Measurements from ENCODE around the gene TOB1. TPM values are rescaled to one million over a fixed set of nuclear protein-coding genes. Genes with fewer than 3 reads are reported as not detected.
A peak's percentile ranks its signal among the peaks of the same experiment; 100 is the strongest.

Gene TOB1
- total RNA-seq, 2 donors from 2014 or later: 116 to 169 TPM

DNA sequence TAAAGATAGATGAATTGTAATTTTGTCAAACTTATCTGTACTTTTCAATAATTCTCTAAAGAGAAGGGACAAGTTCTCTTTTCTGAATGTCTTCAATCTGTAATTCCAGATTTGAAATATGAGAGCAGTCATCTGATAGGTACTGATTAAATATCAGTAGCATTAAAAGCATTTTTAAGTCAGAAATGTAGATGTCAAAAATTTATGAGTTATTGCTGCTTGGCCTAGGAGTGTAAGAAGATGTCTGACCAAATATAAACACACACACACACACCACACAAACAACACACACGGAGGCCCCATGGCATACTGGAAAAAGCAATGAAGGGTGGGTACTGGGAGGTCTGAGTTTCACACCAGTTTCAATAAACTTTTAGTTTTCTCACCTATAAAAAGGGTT, 2.4 kb upstream of the TOB1 start:
- H3K27me3 ChIP-seq: no peaks in the 10 kb centered on the region
- peak overlapping the region; percentile 100 for H3K27ac ChIP-seq
- no peak for DNase-seq
- peak overlapping the region in 1 of 2 donors; percentile 99 for H3K9ac ChIP-seq (ENCODE audit: low read depth in 2 of 2, low read length in 2 of 2)
- H3K4me3 ChIP-seq: peak overlapping the region; percentile 78
- intact Hi-C loops (cut with DNase I): no loop called here
- H3K36me3 ChIP-seq: no peaks in the 10 kb centered on the region
- H3K4me1 ChIP-seq: no peaks in the 10 kb centered on the region
- TF ChIP-seq, protein P1, sequence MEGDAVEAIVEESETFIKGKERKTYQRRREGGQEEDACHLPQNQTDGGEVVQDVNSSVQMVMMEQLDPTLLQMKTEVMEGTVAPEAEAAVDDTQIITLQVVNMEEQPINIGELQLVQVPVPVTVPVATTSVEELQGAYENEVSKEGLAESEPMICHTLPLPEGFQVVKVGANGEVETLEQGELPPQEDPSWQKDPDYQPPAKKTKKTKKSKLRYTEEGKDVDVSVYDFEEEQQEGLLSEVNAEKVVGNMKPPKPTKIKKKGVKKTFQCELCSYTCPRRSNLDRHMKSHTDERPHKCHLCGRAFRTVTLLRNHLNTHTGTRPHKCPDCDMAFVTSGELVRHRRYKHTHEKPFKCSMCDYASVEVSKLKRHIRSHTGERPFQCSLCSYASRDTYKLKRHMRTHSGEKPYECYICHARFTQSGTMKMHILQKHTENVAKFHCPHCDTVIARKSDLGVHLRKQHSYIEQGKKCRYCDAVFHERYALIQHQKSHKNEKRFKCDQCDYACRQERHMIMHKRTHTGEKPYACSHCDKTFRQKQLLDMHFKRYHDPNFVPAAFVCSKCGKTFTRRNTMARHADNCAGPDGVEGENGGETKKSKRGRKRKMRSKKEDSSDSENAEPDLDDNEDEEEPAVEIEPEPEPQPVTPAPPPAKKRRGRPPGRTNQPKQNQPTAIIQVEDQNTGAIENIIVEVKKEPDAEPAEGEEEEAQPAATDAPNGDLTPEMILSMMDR (IDR thresholded peaks at IDR 0.05): no peak
- H3K9me3 ChIP-seq: no peaks in the 10 kb centered on the region

DNA sequence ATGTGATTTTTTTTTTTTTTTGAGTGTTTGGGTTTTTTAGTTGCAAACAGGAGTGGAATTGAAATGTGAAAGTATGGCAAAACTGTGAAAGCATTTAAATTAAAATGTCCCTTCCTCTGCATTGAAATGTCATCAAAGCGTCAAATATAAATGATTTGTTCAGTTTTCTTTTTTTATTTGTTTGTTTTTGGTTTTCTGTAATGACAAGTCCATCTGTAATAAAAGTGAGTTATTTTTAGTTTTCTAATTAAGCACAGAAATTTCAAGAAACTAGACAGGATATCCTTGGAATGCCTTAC, 1.9 kb upstream of the TOB1 start:
- TF ChIP-seq, protein P1 (IDR thresholded peaks at IDR 0.05): no peak
- Histone ChIP-seq H3K4me1 (no peaks in the 10 kb centered on the region), H3K9ac (ENCODE audit: low read depth in 2 of 2, low read length in 2 of 2) (peak overlapping the region; percentile 82 to 99), H3K9me3 (no peaks in the 10 kb centered on the region), H3K27me3 (no peaks in the 10 kb centered on the region), H3K36me3 (no peaks in the 10 kb centered on the region), H3K27ac (peak overlapping the region; percentile 100), H3K4me3 (peak overlapping the region; percentile 78)
- no peak for DNase-seq
- intact Hi-C loops (cut with DNase I): no loop called here

DNA sequence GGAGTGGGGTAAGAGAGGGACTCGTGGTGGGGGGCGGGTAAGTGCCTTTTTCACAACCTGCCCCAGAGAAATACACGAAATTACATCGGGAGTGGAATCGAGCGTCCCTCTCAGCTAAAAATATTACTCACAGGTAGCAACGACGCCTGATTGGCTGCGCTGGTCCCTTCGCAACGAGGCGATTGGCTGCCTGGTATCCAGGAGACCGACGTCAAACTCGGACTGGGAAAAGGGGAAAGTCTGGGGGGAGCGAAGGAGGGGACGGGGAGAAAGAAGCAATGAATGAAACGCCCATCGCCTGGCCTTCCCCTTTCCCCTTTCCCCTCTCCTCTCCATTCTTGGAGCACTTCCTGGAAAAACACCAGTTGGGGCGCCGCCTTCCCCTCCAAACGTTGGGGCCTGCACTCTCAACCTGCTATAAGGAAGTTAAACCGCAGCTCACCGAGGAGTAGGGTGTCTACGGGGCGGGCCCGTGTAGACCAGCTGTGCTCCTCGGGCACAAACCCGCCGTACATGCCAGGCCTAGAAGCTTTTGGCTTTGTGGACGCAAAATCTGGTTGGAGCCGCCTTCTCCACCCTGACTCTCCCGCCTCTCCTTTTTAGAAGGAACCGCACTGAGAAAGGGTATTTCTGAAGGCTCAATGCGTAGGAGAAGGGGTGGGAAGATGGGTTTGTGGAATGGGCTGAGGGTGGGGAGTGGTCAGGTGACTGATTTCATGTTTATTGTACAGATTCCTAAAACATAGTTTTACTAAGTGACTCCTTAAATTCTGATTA, 1.4 kb upstream of the TOB1 start:
- Histone ChIP-seq H3K9ac (ENCODE audit: low read depth in 2 of 2, low read length in 2 of 2) (peak overlapping the region; percentile 99 to 100), H3K36me3 (no peaks in the 10 kb centered on the region), H3K4me1 (no peaks in the 10 kb centered on the region), H3K4me3 (peak overlapping the region; percentile 78), H3K9me3 (no peaks in the 10 kb centered on the region), H3K27me3 (no peaks in the 10 kb centered on the region), H3K27ac (peak overlapping the region; percentile 100)
- intact Hi-C loops (cut with DNase I): no loop called here
- peak; percentile 98 for DNase-seq
- TF ChIP-seq, protein P1 (IDR thresholded peaks at IDR 0.05): no peak

DNA sequence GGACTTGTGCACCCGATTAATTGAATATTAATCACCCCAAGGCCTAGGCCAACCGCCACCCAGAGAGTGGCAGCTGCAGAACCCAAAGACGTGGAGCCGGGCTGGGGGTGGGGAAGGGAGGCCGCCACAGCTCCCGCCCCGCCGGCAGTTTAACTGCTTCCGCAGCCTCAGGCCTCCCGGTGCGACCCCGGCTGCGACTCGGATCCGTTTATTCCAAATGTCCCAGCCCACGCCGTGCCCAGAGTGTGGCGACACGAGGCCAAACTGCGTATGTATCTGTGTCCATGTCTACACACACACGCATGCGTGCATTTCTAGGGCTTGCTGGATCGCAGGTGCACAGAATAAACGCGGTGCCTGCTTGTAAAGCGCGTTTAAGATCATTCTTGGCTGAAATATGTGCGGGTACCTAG, 802 bp upstream of the TOB1 start:
- H3K4me1 ChIP-seq: no peaks in the 10 kb centered on the region
- peak; percentile 72 for DNase-seq
- peak overlapping the region; percentile 78 for H3K4me3 ChIP-seq
- H3K9ac ChIP-seq (ENCODE audit: low read depth in 2 of 2, low read length in 2 of 2): peak overlapping the region; percentile 99 to 100
- peak overlapping the region; percentile 100 for H3K27ac ChIP-seq
- H3K27me3 ChIP-seq: no peaks in the 10 kb centered on the region
- TF ChIP-seq, protein P1 (IDR thresholded peaks at IDR 0.05): no peak
- intact Hi-C loops (cut with DNase I): no loop called here
- H3K36me3 ChIP-seq: no peaks in the 10 kb centered on the region
- H3K9me3 ChIP-seq: no peaks in the 10 kb centered on the region

DNA sequence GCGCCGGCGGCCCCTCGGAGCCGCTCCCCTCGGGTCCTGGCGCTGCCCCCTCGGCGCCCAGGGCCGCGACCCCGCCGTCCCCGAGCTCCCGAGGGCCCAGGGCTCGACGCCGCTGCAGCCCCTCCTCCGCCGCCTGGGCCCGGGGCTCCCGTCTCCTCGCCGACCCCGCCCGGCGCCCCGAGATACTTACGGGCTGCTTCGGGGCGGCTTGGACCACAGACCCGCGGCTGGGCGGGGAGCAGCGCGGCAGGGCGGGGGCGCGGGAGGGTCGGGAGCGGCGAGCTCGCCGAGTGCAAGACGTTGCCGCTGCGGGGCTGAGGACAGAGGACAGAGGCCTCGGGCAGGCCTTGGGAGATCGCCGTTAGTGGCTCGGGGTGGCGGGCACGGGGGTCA, 290 bp downstream of the TOB1 start:
- no peaks in the 10 kb centered on the region for H3K36me3 ChIP-seq
- peak overlapping the region; percentile 99 to 100 for H3K9ac ChIP-seq (ENCODE audit: low read depth in 2 of 2, low read length in 2 of 2)
- H3K27me3 ChIP-seq: no peaks in the 10 kb centered on the region
- TF ChIP-seq, protein P1 (IDR thresholded peaks at IDR 0.05): no peak
- intact Hi-C loops (cut with DNase I): no loop called here
- H3K4me3 ChIP-seq: peak overlapping the region; percentile 78
- no peaks in the 10 kb centered on the region for H3K4me1 ChIP-seq
- peak overlapping the region; percentile 100 for H3K27ac ChIP-seq
- H3K9me3 ChIP-seq: no peaks in the 10 kb centered on the region
- DNase-seq: no peak
